Astrocyte (in vitro differentiated cells and primary cell): Measurements from ENCODE around the gene MAP4K2. TPM values are rescaled to one million over a fixed set of nuclear protein-coding genes. Genes with fewer than 3 reads are reported as not detected.

Experiments
- DNase-seq: peaks from one replicate; pipeline ENCODE4 v3.0.0-alpha.2; 2010; ENCODE audit warnings: low read depth
- FAIRE-seq: peaks from 2 replicates; lab custom pipeline; 2011; peaks lifted over from hg19 to GRCh38; lab: Jason Lieb, UNC
- H2AFZ ChIP-seq: 2 replicates; pipeline ENCODE4 v1.6.0; 2012; ENCODE audit warnings: low read depth, low read length, inconsistent platforms
- H3K27ac ChIP-seq: 2 replicates; pipeline ENCODE4 v1.5.1; 2011; ENCODE audit warnings: low read depth, low read length, inconsistent platforms
- H3K27me3 ChIP-seq: 2 replicates; pipeline ENCODE4 v1.6.0; 2011; ENCODE audit warnings: low read length, inconsistent platforms; ENCODE audit not compliant: insufficient read depth
- H3K36me3 ChIP-seq: 2 replicates; pipeline ENCODE4 v1.5.1; 2011; ENCODE audit warnings: low read length, inconsistent platforms; ENCODE audit not compliant: insufficient read depth
- H3K4me1 ChIP-seq: 2 replicates; pipeline ENCODE4 v1.5.1; 2011; ENCODE audit warnings: low read length, inconsistent platforms; ENCODE audit not compliant: insufficient read depth
- H3K4me2 ChIP-seq: 2 replicates; pipeline ENCODE4 v1.6.0; 2012; ENCODE audit warnings: low read length, inconsistent platforms
- H3K4me3 ChIP-seq: 2 replicates; pipeline ENCODE4 v1.5.1; 2011; ENCODE audit warnings: low read depth, mild to moderate bottlenecking, low read length, inconsistent platforms; ENCODE audit not compliant: insufficient read depth
- H3K79me2 ChIP-seq: 2 replicates; pipeline ENCODE4 v1.6.0; 2012; ENCODE audit warnings: mild to moderate bottlenecking, low read length, inconsistent platforms; ENCODE audit not compliant: insufficient read depth
- H3K9ac ChIP-seq: 2 replicates; pipeline ENCODE4 v1.6.0; 2012; ENCODE audit warnings: mild to moderate bottlenecking, low read length, inconsistent platforms
- H3K9me3 ChIP-seq: 2 replicates; pipeline ENCODE4 v1.5.1; 2012; ENCODE audit warnings: low read depth, mild to moderate bottlenecking, low read length, inconsistent platforms; ENCODE audit not compliant: insufficient read depth
- H4K20me1 ChIP-seq: 2 replicates; pipeline ENCODE4 v1.6.0; 2012; ENCODE audit warnings: low read length, inconsistent platforms; ENCODE audit not compliant: insufficient read depth
- H3K27ac Mint-ChIP-seq: one replicate; pipeline ENCODE4 v1.8.0; 2021; ENCODE audit warnings: mild to moderate bottlenecking, mixed read lengths; ENCODE audit not compliant: unreplicated experiment
- H3K27me3 Mint-ChIP-seq: one replicate; pipeline ENCODE4 v1.8.0; 2021; ENCODE audit warnings: low read depth, mixed read lengths; ENCODE audit not compliant: unreplicated experiment
- H3K36me3 Mint-ChIP-seq: one replicate; pipeline ENCODE4 v1.8.0; 2021; ENCODE audit warnings: low read depth, mixed read lengths; ENCODE audit not compliant: unreplicated experiment
- H3K4me1 Mint-ChIP-seq: one replicate; pipeline ENCODE4 v1.8.0; 2021; ENCODE audit warnings: low read depth, mixed read lengths; ENCODE audit not compliant: unreplicated experiment
- H3K4me3 Mint-ChIP-seq: one replicate; pipeline ENCODE4 v1.8.0; 2021; ENCODE audit warnings: mild to moderate bottlenecking, moderate library complexity, mixed read lengths; ENCODE audit not compliant: unreplicated experiment
- H3K9me3 Mint-ChIP-seq: one replicate; pipeline ENCODE4 v1.8.0; 2021; ENCODE audit warnings: mild to moderate bottlenecking, mixed read lengths; ENCODE audit not compliant: unreplicated experiment
- CTCF ChIP-seq: IDR thresholded peaks from 2 replicates; pipeline ENCODE4 v1.5.1; 2011; ENCODE audit warnings: low read depth, mild to moderate bottlenecking, inconsistent platforms, low read length, moderate library complexity; ENCODE audit not compliant: insufficient read depth
- EZH2 ChIP-seq: IDR thresholded peaks from 2 replicates; pipeline ENCODE4 v1.6.1; 2012; ENCODE audit warnings: mild to moderate bottlenecking, low read length, inconsistent platforms; ENCODE audit not compliant: insufficient read depth
- total RNA-seq: library from RNA; stranded (reverse); gene quantifications from 2 replicates; pipeline ENCODE4 v1.2.1, GENCODE V29; 2021

The MAP4K2 gene
- total RNA-seq, 1 donor from 2014 or later: 11.2 TPM

GRCh38 chr11:64800303-64801157, 2.5 kb downstream of the MAP4K2 start:
- H3K4me3 ChIP-seq: no peak overlapping the region
- no peaks in the 10 kb centered on the region for H3K9me3 Mint-ChIP-seq
- H4K20me1 ChIP-seq: peaks cover 6% of the 10 kb centered on the region
- FAIRE-seq: no peak
- H3K27ac Mint-ChIP-seq: no peak overlapping the region
- peaks cover 2% of the 10 kb centered on the region for H3K4me1 Mint-ChIP-seq
- H2AFZ ChIP-seq: no peak overlapping the region
- no peaks in the 10 kb centered on the region for H3K79me2 ChIP-seq
- peaks cover 9% of the 10 kb centered on the region for H3K4me1 ChIP-seq
- no peak overlapping the region for H3K4me2 ChIP-seq
- no peaks in the 10 kb centered on the region for H3K27me3 ChIP-seq
- no peak overlapping the region for H3K27ac ChIP-seq
- no peak overlapping the region for H3K9ac ChIP-seq
- TF ChIP-seq CTCF: no peak
- TF ChIP-seq EZH2: no peak
- H3K36me3 Mint-ChIP-seq: peaks cover 3% of the 10 kb centered on the region
- H3K4me3 Mint-ChIP-seq: no peak overlapping the region
- no peak for DNase-seq
- H3K36me3 ChIP-seq: peaks cover 2% of the 10 kb centered on the region
- no peaks in the 10 kb centered on the region for H3K9me3 ChIP-seq
- no peaks in the 10 kb centered on the region for H3K27me3 Mint-ChIP-seq

- no peak for TF ChIP-seq CTCF
- no peak for TF ChIP-seq EZH2
- Histone ChIP-seq H3K27ac (no peak overlapping the region), H3K4me3 (no peak overlapping the region), H3K36me3 (no peaks in the 10 kb centered on the region), H3K9ac (no peak overlapping the region), H4K20me1 (peaks cover 6% of the 10 kb centered on the region), H3K4me1 (peaks cover 9% of the 10 kb centered on the region), H3K9me3 (no peaks in the 10 kb centered on the region), H3K4me2 (no peak overlapping the region), H2AFZ (no peak overlapping the region), H3K27me3 (no peaks in the 10 kb centered on the region), H3K79me2 (no peaks in the 10 kb centered on the region)
- Mint-ChIP-seq H3K4me3 (no peak overlapping the region), H3K9me3 (no peaks in the 10 kb centered on the region), H3K27me3 (no peaks in the 10 kb centered on the region), H3K4me1 (peaks cover 2% of the 10 kb centered on the region), H3K27ac (no peak overlapping the region), H3K36me3 (peaks cover 3% of the 10 kb centered on the region)
- no peak for FAIRE-seq
- no peak for DNase-seq
These were observed 3.3 kb downstream of the MAP4K2 start for GRCh38 chr11:64799623-64800302.
